HG03103 (cell line): ENCODE data around the gene ABCC12.
"Not testable (repeated sequence)": the region's sequence is repeated elsewhere in the genome, so short reads cannot be mapped to it uniquely, and the experiment has no call there.

Source experiments
- ATAC-seq: cut with Tn5 transposase; IDR thresholded peaks from one replicate; pipeline ENCODE4 v1.9.1; 2021; ENCODE audit warnings: low read depth; ENCODE audit not compliant: unreplicated experiment

ABCC12 gene

GRCh38 chr16:48166617-48167016 is 10.8 kb upstream of the ABCC12 start:
- not testable (repeated sequence) for ATAC-seq

- no peak for ATAC-seq
Measured at GRCh38 chr16:48165961-48166578, 10.3 kb upstream of the ABCC12 start.

- peak; percentile 64 for ATAC-seq
Measured at GRCh38 chr16:48164907-48165715, 9.3 kb upstream of the ABCC12 start.

- no peak for ATAC-seq
Measured at GRCh38 chr16:48162839-48163410, 7.1 kb upstream of the ABCC12 start.

GRCh38 chr16:48161906-48162305 is 6.1 kb upstream of the ABCC12 start:
- no peak for ATAC-seq

- ATAC-seq = no peak
Measured at GRCh38 chr16:48160575-48160974, 4.8 kb upstream of the ABCC12 start.

GRCh38 chr16:48158296-48158695 is 2.5 kb upstream of the ABCC12 start:
- ATAC-seq = peak; percentile 69

GRCh38 chr16:48157794-48158193 is 2.0 kb upstream of the ABCC12 start:
- ATAC-seq = no peak

GRCh38 chr16:48157302-48157701 is 1.5 kb upstream of the ABCC12 start:
- ATAC-seq = no peak

GRCh38 chr16:48156790-48157209 is 1.0 kb upstream of the ABCC12 start:
- no peak for ATAC-seq

GRCh38 chr16:48153774-48154173 is 2.0 kb downstream of the ABCC12 start:
- no peak for ATAC-seq

GRCh38 chr16:48152226-48152625 is 3.6 kb downstream of the ABCC12 start:
- ATAC-seq = no peak

- no peak for ATAC-seq
Measured at GRCh38 chr16:48150707-48151106, 5.1 kb downstream of the ABCC12 start.

GRCh38 chr16:48146710-48147109 is 9.1 kb downstream of the ABCC12 start:
- ATAC-seq = no peak

- ATAC-seq = no peak
Measured at GRCh38 chr16:48146131-48146530, 9.7 kb downstream of the ABCC12 start.

- ATAC-seq = no peak
Measured at GRCh38 chr16:48143812-48144368, 11.9 kb downstream of the ABCC12 start.

GRCh38 chr16:48140821-48141220 is 15.0 kb downstream of the ABCC12 start:
- no peak for ATAC-seq

GRCh38 chr16:48139517-48139916 is 16.3 kb downstream of the ABCC12 start:
- ATAC-seq = no peak

- ATAC-seq = no peak
Measured at GRCh38 chr16:48138543-48138942, 17.2 kb downstream of the ABCC12 start.

- ATAC-seq = no peak
Measured at GRCh38 chr16:48137822-48138221, 18.0 kb downstream of the ABCC12 start.

GRCh38 chr16:48136547-48137360 is 19.0 kb downstream of the ABCC12 start:
- ATAC-seq = no peak
